ENCODE data around the gene NCAM2. TPM values are rescaled to one million over a fixed set of nuclear protein-coding genes. Genes with fewer than 3 reads are reported as not detected.

Gene NCAM2
- total RNA-seq, 2 experiments from 2014 or later = not detected

DNA sequence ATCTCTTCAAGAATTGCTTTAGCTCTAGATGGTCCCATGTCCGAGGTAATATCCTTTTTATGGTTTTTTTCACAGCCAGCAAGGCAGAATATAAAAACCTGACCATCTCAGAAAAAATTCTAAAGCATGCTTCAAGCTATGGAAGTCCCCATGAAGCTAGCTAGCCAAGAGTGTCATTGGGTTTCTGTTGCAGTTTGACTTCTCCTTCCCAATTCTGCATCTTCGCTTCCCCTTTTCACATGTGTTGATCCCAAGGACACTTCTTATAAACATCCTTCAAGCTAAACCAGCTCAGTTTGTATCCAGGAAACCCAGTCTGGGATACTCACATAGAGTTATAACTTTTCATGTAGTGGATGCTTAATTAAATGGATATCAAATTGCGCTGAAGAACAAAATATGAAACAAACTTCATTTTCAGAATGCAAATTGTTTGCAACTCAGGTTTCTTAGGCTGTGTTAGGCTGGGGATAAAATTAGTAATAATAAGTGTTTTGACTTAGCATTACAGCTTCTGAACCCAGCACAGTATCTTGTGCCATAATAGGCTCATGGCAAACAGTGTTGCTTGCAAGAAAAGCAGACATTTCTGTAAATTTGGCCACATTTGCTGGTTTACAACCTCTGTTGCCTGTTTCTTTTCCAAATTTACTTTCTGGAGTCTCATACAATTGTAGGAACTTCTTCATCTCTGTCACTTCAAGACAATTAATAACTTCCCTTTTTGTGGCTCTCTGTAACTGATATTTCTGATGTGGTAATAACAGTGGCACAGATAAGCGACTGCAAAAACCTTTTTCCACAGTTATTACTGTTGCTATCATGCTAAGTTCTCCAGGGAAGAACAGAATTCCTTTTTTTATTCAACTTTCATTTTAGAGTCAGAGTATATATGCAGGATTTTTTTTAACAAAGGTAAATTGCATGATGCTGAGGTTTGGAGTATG is 53.2 kb downstream of the NCAM2 start:
- no peak overlapping the region for H3K27ac Mint-ChIP-seq
- TF ChIP-seq, protein P1, sequence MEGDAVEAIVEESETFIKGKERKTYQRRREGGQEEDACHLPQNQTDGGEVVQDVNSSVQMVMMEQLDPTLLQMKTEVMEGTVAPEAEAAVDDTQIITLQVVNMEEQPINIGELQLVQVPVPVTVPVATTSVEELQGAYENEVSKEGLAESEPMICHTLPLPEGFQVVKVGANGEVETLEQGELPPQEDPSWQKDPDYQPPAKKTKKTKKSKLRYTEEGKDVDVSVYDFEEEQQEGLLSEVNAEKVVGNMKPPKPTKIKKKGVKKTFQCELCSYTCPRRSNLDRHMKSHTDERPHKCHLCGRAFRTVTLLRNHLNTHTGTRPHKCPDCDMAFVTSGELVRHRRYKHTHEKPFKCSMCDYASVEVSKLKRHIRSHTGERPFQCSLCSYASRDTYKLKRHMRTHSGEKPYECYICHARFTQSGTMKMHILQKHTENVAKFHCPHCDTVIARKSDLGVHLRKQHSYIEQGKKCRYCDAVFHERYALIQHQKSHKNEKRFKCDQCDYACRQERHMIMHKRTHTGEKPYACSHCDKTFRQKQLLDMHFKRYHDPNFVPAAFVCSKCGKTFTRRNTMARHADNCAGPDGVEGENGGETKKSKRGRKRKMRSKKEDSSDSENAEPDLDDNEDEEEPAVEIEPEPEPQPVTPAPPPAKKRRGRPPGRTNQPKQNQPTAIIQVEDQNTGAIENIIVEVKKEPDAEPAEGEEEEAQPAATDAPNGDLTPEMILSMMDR (IDR thresholded peaks at IDR 0.05) = no peak
- no peaks in the 10 kb centered on the region for H3K36me3 Mint-ChIP-seq (ENCODE audit: low read depth)
- ATAC-seq (no peak), DNase-seq (no peak)
- intact Hi-C loops (cut with micrococcal nuclease) = no loop called here
- no peaks in the 10 kb centered on the region for H3K27me3 Mint-ChIP-seq
- ChIA-PET POLR2A (no interaction called here), CTCF (no interaction called here)
- H3K4me3 Mint-ChIP-seq = no peak overlapping the region
- H3K9me3 Mint-ChIP-seq = no peaks in the 10 kb centered on the region
- no peaks in the 10 kb centered on the region for H3K4me1 Mint-ChIP-seq (ENCODE audit: low read depth)

DNA sequence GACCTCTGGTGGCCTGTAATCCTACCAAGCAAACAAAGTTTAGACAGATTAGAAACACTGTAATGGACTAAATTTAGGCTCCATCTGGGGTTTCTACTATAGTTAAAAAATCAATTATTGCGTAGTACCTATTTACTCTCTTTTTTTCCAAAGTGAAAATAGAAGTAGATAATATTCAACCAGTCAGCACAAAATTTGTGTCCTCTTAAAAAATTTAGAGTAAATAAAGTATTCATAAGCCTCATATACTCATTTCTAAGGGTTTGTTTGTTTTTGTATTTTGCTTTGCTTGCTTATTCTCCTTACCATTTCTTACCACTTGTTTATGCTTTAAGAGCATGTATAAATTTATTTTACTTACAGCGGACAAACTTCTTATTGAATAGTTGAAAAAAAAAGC is 54.5 kb downstream of the NCAM2 start:
- no peaks in the 10 kb centered on the region for H3K4me1 Mint-ChIP-seq (ENCODE audit: low read depth)
- ChIA-PET CTCF (no interaction called here), POLR2A (no interaction called here)
- no peaks in the 10 kb centered on the region for H3K36me3 Mint-ChIP-seq (ENCODE audit: low read depth)
- DNase-seq (no peak), ATAC-seq (no peak)
- no peaks in the 10 kb centered on the region for H3K27me3 Mint-ChIP-seq
- H3K27ac Mint-ChIP-seq = no peak overlapping the region
- no peak overlapping the region for H3K4me3 Mint-ChIP-seq
- H3K9me3 Mint-ChIP-seq = no peaks in the 10 kb centered on the region
- TF ChIP-seq, protein P1 (IDR thresholded peaks at IDR 0.05) = no peak
- intact Hi-C loops (cut with micrococcal nuclease) = no loop called here

GRCh38 chr21:21057349-21058062 is 59.3 kb downstream of the NCAM2 start:
- POLR2A ChIA-PET = no interaction called here
- H3K36me3 Mint-ChIP-seq (ENCODE audit: low read depth) = no peaks in the 10 kb centered on the region
- no peaks in the 10 kb centered on the region for H3K27me3 Mint-ChIP-seq

DNA sequence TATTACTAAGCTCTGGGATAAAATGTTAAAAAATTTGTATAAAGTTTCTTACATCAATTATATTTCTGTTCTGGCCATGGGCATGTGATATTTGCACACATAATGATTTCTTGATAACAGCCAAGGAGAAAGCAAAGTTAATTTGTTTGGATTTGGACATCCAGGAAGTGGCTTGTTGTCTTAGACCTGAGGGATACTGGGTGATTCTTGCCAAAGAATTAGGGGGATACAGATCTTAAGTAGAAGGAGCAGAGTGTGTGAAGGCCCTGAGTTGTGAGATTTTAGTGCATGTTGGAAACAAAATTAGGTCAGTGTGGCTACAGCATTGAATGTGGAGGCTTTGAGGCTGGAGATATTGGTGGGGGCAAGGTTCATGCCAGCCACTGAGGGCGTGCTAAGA is 65.6 kb downstream of the NCAM2 start:
- CTCF ChIA-PET = no interaction called here
- TF ChIP-seq, protein P1 (IDR thresholded peaks at IDR 0.05) = no peak
- H3K4me3 Mint-ChIP-seq = no peak overlapping the region
- DNase-seq (no peak), ATAC-seq (no peak)
- POLR2A ChIA-PET = no interaction called here
- no peaks in the 10 kb centered on the region for H3K36me3 Mint-ChIP-seq (ENCODE audit: low read depth)
- intact Hi-C loops (cut with micrococcal nuclease) = no loop called here
- H3K9me3 Mint-ChIP-seq = no peaks in the 10 kb centered on the region
- no peak overlapping the region for H3K27ac Mint-ChIP-seq
- no peaks in the 10 kb centered on the region for H3K4me1 Mint-ChIP-seq (ENCODE audit: low read depth)
- H3K27me3 Mint-ChIP-seq = no peaks in the 10 kb centered on the region

More at GRCh38 chr21:21057349-21058062, 59.3 kb downstream of the NCAM2 start:
- TF ChIP-seq, protein P1 (IDR thresholded peaks at IDR 0.05) = no peak
- intact Hi-C loops (cut with micrococcal nuclease) = no loop called here
- CTCF ChIA-PET = no interaction called here
- Mint-ChIP-seq H3K9me3 (no peaks in the 10 kb centered on the region), H3K4me1 (ENCODE audit: low read depth) (no peaks in the 10 kb centered on the region), H3K27ac (no peak overlapping the region), H3K4me3 (no peak overlapping the region)
- DNase-seq (no peak), ATAC-seq (no peak)

- Mint-ChIP-seq H3K27ac (no peak overlapping the region), H3K36me3 (ENCODE audit: low read depth) (no peaks in the 10 kb centered on the region), H3K4me3 (no peak overlapping the region), H3K27me3 (no peaks in the 10 kb centered on the region), H3K9me3 (no peaks in the 10 kb centered on the region), H3K4me1 (ENCODE audit: low read depth) (no peaks in the 10 kb centered on the region)
- POLR2A ChIA-PET = no interaction called here
- intact Hi-C loops (cut with micrococcal nuclease) = no loop called here
- no peak for DNase-seq
- CTCF ChIA-PET = no interaction called here
- no peak for ATAC-seq
- TF ChIP-seq, protein P1 (IDR thresholded peaks at IDR 0.05) = no peak
These were observed 66.1 kb downstream of the NCAM2 start for GRCh38 chr21:21064353-21064752.

Measured in activated CD8-positive, alpha-beta T cell treated with anti-CD3 and anti-CD28 coated beads for 36 hours (primary cell).